Activated T-cell treated with anti-CD3 and anti-CD28 coated beads, Interleukin-2, amount 50 U/mL, for 24 hours (primary cell): Measurements from ENCODE around the gene MRPS18A.

ENCODE experiments used
- DNase-seq: peaks from one replicate; pipeline ENCODE4 v3.0.0-alpha.2; 2020
- H3K27ac Mint-ChIP-seq: 2 replicates; pipeline ENCODE4 v1.8.0; 2020; ENCODE audit warnings: mild to moderate bottlenecking, mixed read lengths
- H3K27me3 Mint-ChIP-seq: 2 replicates; pipeline ENCODE4 v1.8.0; 2020; ENCODE audit warnings: mixed read lengths
- H3K36me3 Mint-ChIP-seq: 2 replicates; pipeline ENCODE4 v1.8.0; 2020; ENCODE audit warnings: low read depth, mixed read lengths
- H3K4me1 Mint-ChIP-seq: 2 replicates; pipeline ENCODE4 v1.8.0; 2020; ENCODE audit warnings: low read depth, mixed read lengths
- H3K4me3 Mint-ChIP-seq: 2 replicates; pipeline ENCODE4 v1.8.0; 2020; ENCODE audit warnings: mild to moderate bottlenecking, moderate library complexity, mixed read lengths
- H3K9me3 Mint-ChIP-seq: 2 replicates; pipeline ENCODE4 v1.8.0; 2020; ENCODE audit warnings: mixed read lengths

MRPS18A gene

DNA sequence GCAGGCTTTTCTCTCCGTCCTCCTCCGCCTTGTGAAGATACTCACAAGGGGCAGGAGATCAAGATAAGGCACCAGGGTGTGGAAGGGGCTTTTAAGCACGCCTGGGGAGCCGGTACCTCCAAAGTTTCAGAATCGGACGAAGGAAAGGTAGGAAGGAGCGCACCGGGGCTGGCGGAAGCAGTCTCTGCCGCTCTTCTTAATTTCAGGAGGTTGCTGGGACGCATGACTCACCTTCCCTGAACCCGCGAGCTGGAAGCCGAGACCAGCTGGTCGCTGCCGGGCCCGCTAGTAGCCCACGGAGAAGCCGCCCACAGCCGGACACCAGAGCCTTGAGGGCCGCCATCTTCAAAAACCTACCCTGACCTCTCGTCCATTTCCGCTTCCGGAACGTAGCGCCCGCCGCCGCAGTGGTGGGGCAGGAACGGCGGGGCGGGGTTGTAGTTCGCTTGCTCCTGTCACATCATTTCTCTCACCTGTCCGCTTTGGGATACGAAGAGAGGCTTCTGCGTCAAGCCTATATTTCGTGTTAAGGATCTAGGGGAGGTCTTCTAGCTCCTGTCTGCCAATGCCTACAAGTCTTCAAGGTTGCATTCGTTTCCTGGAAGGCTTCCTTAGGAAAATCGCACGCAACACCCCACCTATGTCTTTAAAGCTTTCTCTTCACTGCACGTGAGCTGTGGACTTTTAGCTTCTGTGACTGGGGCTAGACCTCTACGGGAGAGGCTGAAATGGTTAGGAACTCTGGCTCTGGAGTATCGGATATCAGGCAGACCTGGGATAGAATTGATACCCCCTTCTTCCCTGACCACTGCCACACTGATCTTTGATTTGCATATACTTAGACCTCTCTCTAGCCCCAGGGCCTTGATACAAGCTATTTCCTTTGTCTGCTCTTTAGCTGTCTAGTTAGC, at the start of gene MRPS18A:
Gene MRPS18A, minus strand, starts transcription at position 355 of the 911 bp plus-strand sequence. Its CDS starts 12 bp downstream, at position 343.
- peak within 1 kb of the TSS; percentile 95 for H3K27ac Mint-ChIP-seq
- no peaks in the 10 kb centered on the region for H3K9me3 Mint-ChIP-seq
- no peaks in the 10 kb centered on the region for H3K27me3 Mint-ChIP-seq
- peak within 1 kb of the TSS; percentile 98 for H3K4me3 Mint-ChIP-seq
- DNase-seq = peak; percentile 87
- peaks cover 49% of the 10 kb centered on the region for H3K4me1 Mint-ChIP-seq
- peaks cover 42% of the 10 kb centered on the region for H3K36me3 Mint-ChIP-seq

DNA sequence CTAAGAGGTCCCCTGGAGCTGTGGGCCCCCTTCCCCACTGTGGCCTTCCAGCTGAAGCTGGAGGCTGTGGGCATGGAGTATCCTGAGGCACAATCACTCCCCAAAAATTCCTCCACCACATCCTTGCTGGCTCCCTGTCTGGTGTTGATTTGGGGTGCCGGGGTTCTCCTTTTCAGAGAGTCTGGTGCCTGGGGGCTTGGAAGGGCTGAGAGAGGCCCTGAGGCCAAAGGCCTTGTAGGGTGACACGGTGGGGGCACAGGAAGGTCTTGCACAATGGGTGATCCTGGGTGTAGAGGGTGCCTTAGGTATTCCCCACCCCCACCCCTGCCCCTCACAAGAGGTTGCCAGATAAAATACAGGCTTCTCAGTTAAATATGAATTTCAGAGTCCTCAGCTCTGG, 49.3 kb upstream of the MRPS18A start:
- DNase-seq = no peak
- Mint-ChIP-seq H3K9me3 (peaks cover 3% of the 10 kb centered on the region), H3K27me3 (no peaks in the 10 kb centered on the region), H3K36me3 (no peaks in the 10 kb centered on the region), H3K27ac (no peak overlapping the region), H3K4me3 (no peak overlapping the region), H3K4me1 (peaks cover 23% of the 10 kb centered on the region)

DNA sequence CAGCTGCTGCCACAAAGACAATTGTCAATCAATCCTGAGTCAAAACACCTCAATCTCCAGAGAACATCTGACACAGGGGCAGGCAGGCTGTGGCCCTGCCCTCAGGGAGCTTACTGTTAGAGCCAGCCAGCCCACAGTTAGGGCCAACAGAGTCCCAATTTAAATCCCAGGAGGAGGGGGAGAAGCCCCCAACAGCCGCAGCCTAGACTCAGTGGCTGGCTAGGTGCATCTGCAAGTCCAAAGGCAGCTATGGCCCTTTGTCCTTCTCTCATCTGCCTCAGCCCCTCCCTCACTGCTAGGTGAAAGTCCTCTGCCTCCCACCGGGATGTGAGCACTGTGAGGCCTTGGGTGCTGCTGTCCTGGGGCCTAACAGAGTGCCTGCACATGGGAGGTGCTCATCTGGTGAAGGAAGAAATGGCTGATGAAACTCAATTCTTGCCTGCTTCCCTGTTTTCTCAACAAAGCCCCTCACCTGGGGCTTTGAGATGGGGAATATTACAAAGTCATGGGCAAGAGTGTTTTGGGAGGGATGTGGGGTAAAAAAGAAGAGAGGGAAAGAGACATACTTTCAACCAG, 48.7 kb upstream of the MRPS18A start:
- Mint-ChIP-seq H3K4me1 (peaks cover 23% of the 10 kb centered on the region), H3K27ac (no peak overlapping the region), H3K36me3 (no peaks in the 10 kb centered on the region), H3K4me3 (no peak overlapping the region), H3K9me3 (peaks cover 5% of the 10 kb centered on the region), H3K27me3 (no peaks in the 10 kb centered on the region)
- DNase-seq = no peak

DNA sequence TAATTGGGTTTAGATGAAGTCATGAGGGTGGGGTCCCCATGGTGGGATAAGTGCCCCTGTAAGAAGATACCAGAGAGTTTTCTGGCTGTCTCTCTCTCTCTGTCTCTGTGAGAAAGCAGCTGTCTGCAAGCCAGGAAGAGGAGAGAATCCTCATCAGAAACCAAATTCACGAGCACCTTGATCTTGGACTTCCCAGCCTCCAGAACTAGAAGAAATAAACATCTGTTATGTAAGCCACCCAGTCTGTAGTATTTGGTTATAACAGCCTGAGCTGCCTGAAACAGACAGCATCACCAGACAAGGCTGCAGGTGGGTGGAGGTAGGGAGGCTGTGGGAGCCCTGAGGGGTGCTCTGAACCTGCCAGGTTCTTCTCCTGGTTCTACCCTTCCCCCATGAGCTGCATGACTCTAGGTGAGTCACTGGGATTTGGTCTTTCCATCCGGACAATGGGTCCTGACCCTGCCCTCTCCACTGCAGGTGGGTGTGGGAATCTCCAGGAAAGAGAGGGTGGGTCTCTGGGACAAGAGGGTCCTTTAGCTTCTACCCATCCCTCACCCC, 48.1 kb upstream of the MRPS18A start:
- peaks cover 11% of the 10 kb centered on the region for H3K9me3 Mint-ChIP-seq
- H3K27me3 Mint-ChIP-seq = no peaks in the 10 kb centered on the region
- H3K27ac Mint-ChIP-seq = no peak overlapping the region
- peaks cover 23% of the 10 kb centered on the region for H3K4me1 Mint-ChIP-seq
- DNase-seq = no peak
- no peaks in the 10 kb centered on the region for H3K36me3 Mint-ChIP-seq
- H3K4me3 Mint-ChIP-seq = no peak overlapping the region

DNA sequence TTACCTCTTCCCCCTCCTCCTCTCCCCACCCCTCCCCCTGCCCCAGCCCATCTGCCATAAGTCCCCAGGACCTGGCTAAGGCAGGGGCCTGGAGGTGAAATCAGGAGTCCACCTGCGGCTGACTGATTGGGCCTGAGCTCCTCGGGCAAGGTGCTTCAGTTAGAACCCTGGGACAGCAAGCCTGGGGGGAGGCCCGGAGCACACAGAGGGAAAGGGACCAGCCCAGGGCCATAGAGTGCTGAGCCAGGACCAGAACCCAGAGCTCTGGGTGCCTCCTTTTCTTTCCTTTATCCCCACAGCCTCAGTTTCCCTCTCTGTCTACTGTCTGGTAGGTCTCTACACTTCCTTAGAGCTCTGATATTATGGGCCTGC, 46.7 kb upstream of the MRPS18A start:
- Mint-ChIP-seq H3K27me3 (no peaks in the 10 kb centered on the region), H3K27ac (peak overlapping the region; percentile 87), H3K4me3 (no peak overlapping the region), H3K36me3 (no peaks in the 10 kb centered on the region), H3K4me1 (peaks cover 23% of the 10 kb centered on the region), H3K9me3 (peaks cover 13% of the 10 kb centered on the region)
- no peak for DNase-seq

DNA sequence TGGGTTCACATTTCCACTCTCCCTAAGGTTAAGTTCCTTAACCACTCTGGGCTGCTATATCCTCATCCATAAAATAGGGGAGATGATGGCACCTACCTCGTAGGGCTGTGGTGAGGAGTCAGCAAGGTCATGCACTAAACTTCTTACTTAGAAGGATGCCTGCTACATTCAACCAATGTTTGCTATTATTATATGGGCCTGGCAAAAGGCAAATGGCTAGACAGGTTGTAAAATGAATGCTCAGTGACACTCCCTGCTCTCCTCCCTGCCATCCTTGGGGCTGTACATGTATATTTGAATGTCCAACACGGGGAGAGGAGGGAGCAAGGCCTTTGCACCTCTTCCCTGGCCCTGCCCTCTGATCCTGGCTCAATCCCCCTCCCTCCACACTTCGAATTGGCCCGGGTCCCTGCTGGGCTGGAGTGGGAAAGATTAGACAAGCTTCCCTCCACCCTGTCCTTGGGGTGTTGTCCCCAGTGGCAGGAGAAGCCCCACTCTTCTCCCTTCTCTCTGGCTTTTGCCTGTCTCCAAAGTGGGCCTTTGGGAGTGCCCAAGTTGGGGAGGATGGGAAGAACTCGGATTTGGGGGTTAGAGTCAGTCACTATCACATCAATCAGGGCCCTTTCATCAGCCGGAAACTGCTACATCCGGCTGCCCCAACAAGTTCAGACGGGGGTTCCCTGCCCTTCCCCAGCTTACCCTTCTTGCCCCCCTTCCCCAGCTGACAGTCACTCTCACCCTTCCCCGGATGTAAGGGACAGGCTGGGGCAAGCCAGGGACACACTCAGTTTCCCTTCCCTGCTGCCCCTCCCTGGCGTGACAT, 46.1 kb upstream of the MRPS18A start:
- Mint-ChIP-seq H3K4me3 (no peak overlapping the region), H3K36me3 (no peaks in the 10 kb centered on the region), H3K27me3 (no peaks in the 10 kb centered on the region), H3K9me3 (peaks cover 13% of the 10 kb centered on the region), H3K4me1 (peaks cover 23% of the 10 kb centered on the region), H3K27ac (peak overlapping the region; percentile 87)
- DNase-seq = peak; percentile 54

DNA sequence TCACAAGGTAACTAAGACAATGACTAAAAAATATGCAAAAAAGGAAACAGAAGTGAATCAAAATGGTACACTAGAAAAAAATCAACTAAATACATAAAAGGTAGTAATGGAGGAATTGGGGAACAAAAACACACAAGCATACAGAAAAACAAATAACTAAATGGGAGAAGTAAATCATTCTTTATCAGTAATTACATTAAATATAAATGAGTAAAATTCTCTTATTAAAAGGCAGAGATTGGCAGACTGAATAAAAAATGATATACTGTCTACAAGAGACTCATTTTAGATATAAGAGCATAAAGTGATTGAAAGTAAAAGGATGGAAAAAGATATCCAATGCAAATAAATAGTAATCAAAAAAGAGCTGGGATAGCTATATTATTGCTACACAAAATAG, 43.0 kb upstream of the MRPS18A start:
- Mint-ChIP-seq H3K36me3 (no peaks in the 10 kb centered on the region), H3K4me3 (no peak overlapping the region), H3K9me3 (peaks cover 13% of the 10 kb centered on the region), H3K4me1 (peaks cover 30% of the 10 kb centered on the region), H3K27ac (no peak overlapping the region), H3K27me3 (no peaks in the 10 kb centered on the region)
- DNase-seq = no peak

DNA sequence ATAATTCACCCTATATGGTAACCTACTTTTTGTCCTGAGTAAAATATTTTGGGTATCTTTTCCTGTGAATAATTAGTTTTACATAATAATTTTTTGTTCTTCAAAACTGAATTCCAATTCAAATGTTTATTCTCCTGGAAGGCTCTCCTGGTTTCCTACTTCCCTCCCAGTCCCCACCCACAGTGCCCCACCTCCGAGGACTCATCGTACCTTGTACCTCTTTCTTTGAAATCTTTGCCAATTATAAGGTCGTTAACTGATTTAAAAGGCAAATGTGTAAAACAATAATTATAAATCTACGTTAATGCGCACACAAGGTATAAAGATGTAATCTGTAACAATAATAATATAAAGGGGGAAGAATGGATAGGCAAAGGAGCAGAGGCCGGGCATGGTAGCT, 41.9 kb upstream of the MRPS18A start:
- Mint-ChIP-seq H3K4me1 (peaks cover 34% of the 10 kb centered on the region), H3K27ac (no peak overlapping the region)

DNA sequence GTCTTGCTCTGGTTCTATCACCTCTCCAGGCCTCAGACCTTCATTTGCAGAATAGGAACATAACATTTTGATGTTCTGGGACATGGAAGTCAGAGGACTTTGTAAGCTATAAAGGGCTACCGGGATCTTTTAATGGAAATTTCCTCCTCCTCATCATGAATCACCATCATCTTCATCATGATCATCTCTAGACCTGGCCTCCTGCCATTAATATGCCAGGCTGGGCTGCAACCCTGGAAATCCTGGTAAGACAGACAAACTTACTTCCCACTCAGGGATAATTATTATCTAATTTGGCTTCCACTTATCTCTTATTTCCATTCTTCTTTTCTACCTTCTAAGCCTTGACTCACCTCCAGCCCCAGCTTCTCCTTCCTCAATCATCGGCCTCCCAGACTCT, 41.0 kb upstream of the MRPS18A start:
- peaks cover 13% of the 10 kb centered on the region for H3K9me3 Mint-ChIP-seq
- H3K4me3 Mint-ChIP-seq = no peak overlapping the region
- H3K36me3 Mint-ChIP-seq = no peaks in the 10 kb centered on the region
- no peaks in the 10 kb centered on the region for H3K27me3 Mint-ChIP-seq
- H3K27ac Mint-ChIP-seq = no peak overlapping the region
- H3K4me1 Mint-ChIP-seq = peaks cover 35% of the 10 kb centered on the region
- DNase-seq = peak; percentile 6

More for the DNA sequence above, 41.9 kb upstream of the MRPS18A start:
- Mint-ChIP-seq H3K36me3 (no peaks in the 10 kb centered on the region), H3K27me3 (no peaks in the 10 kb centered on the region), H3K4me3 (no peak overlapping the region), H3K9me3 (peaks cover 13% of the 10 kb centered on the region)
- no peak for DNase-seq

DNA sequence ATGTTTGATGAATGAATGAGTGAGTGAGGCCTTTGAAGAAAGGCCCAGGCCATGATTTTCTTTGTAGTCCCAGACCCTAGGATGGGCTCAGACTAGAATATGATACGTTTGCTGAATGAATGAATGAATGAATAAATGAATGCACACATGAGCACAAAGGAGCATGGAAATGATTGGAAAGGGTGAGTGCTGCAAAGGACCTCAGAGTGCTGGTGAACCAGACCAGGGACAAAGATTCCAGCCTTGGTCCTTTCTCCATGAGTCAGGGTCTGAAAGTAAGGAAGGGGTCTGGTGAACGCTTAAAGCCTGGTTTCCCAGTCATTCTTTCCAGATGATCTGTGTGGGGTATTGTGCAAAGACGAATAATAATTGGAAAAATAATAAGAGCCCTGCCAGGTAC, 40.0 kb upstream of the MRPS18A start:
- Mint-ChIP-seq H3K27ac (no peak overlapping the region), H3K27me3 (no peaks in the 10 kb centered on the region), H3K4me3 (no peak overlapping the region), H3K4me1 (peaks cover 31% of the 10 kb centered on the region), H3K36me3 (no peaks in the 10 kb centered on the region), H3K9me3 (peaks cover 11% of the 10 kb centered on the region)
- DNase-seq = no peak

DNA sequence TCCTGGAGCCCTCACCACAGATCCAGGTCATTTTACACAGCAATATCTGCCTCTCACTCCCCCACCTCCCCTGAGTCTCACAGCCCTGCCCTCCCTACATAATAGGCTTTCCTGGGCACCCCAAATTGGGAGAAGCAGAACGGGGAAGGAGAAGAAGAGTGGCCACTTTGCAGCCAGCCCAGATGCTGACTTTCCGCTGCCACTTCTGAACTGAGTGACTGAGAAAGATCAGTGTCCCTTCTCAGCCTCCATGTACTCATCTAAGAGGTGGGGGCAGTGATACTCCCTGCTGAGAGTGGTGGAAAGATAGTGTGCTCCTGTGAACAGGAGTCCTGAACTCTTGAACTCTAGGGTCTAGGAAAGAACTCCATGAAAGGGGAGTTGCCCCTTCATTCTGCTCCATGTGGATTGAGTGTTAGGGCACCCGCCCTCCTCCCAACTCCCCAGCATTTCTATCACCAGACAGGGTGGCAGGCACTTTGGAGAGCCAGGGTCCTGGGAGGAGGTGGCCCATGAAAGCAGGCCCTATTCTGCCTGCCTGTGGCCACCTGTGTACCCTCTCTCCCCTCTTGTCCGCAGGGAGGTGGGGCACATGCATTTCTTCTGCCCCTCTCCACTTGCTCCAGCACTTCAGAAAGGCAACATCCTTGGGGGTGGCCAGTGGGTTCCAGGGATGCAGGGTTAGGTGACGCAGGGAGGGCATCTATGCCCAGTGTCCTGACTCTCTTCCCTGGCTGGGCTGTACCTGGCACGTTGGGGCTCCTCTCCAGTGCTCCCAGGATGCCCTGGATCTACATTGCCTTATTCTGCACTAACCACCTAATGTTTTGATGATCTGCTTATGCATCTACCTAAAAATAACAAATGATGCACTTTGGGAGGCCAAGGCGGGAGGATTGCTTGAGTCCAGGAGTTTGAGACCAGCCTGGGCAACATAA, 38.3 kb upstream of the MRPS18A start:
- Mint-ChIP-seq H3K27me3 (no peaks in the 10 kb centered on the region), H3K27ac (peak overlapping the region; percentile 90), H3K36me3 (no peaks in the 10 kb centered on the region), H3K4me1 (peaks cover 30% of the 10 kb centered on the region), H3K4me3 (no peak overlapping the region), H3K9me3 (peaks cover 4% of the 10 kb centered on the region)
- no peak for DNase-seq

DNA sequence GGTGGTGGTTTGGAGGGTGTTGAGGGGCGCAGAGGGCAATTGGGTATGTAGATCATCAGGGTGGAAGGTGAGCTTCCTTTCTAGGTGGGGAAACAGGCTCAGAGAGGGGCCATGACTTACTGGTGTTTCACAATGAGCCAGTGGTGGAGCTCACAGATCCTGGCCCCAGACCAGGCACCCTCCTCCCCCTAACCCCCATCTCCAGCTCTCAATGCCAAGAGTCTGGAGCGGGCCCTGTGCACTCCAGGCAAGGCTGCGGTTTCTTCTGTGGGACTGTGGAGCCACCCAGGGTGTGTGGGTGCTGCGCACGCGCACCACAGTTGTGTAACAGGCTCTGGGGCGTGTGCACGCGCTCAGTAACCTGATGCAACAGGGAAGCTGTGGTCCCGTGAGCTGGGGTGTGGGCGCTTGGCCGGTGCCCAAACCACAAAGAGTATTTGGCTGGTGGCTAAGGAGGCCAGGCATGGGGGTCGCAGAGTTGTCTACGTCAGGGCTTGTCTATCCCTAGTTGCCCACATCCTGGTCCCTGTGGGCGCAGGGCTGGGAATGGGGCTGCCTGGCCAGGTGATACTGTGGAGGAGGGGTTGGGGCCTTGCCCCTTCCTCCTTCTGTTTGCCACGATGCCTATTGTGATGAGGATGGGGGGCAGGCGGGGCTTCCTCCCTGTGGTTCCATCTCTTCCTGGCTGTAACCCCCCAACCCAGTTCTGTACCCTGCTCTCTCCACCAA, 37.5 kb upstream of the MRPS18A start:
- peak overlapping the region; percentile 90 for H3K27ac Mint-ChIP-seq
- no peaks in the 10 kb centered on the region for H3K27me3 Mint-ChIP-seq
- H3K4me3 Mint-ChIP-seq = peak overlapping the region; percentile 16
- no peaks in the 10 kb centered on the region for H3K36me3 Mint-ChIP-seq
- DNase-seq = peak; percentile 86
- H3K9me3 Mint-ChIP-seq = no peaks in the 10 kb centered on the region
- H3K4me1 Mint-ChIP-seq = peaks cover 30% of the 10 kb centered on the region

DNA sequence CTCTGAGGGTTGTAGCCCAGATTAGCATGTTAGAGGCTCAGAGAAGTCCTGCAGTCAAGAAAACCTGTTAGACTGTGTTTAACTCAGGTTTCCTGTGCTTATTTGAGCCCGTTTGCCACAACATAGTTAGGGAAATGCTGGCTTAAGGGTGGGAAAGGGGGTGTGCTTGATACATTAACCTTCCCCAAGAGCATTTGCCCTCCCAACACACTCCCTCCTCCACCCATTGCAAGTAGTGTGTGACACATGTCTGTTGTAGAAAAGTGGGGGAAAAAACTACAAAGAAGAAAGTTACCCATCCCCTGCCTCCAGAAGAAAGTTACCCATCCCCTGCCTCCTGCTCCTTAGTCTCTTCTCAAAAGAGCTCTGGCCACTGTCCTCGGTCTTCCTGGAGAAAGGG, 36.8 kb upstream of the MRPS18A start:
- Mint-ChIP-seq H3K36me3 (no peaks in the 10 kb centered on the region), H3K9me3 (no peaks in the 10 kb centered on the region), H3K27me3 (no peaks in the 10 kb centered on the region), H3K4me1 (peaks cover 30% of the 10 kb centered on the region), H3K27ac (peak overlapping the region; percentile 90), H3K4me3 (no peak overlapping the region)
- no peak for DNase-seq
